ENCODE data around the gene DNAJC17.

DNAJC17 gene

GRCh38 chr15:40829115-40829514 is 21.8 kb upstream of the DNAJC17 start:
- no peaks in the 10 kb centered on the region for H3K79me2 ChIP-seq (ENCODE audit: insufficient read depth, low read length)
- no peaks in the 10 kb centered on the region for H4K20me1 ChIP-seq (ENCODE audit: low read depth, low read length)
- TF ChIP-seq EZH2phosphoT487 (conservative IDR thresholded peaks at IDR 0.05; ENCODE audit: low read length) (no peak), CTCF (IDR thresholded peaks at IDR 0.05; ENCODE audit: insufficient read depth, low read length, poor library complexity, severe bottlenecking) (no peak)
- H3K36me3 ChIP-seq (ENCODE audit: low read length): no peaks in the 10 kb centered on the region
- H3K9me3 ChIP-seq (ENCODE audit: insufficient read depth, low read length): no peaks in the 10 kb centered on the region
- H3K4me3 ChIP-seq (ENCODE audit: insufficient read depth, low read length, poor library complexity, severe bottlenecking): no peak overlapping the region
- no peak overlapping the region for H3K27ac ChIP-seq (ENCODE audit: low read depth, low read length)
- H3K9me2 ChIP-seq (replicated peaks; ENCODE audit: insufficient read depth, low read length): no peaks in the 10 kb centered on the region
- H3K4me2 ChIP-seq (ENCODE audit: low read depth, low read length, poor library complexity, severe bottlenecking): no peak overlapping the region
- H2AFZ ChIP-seq (ENCODE audit: low read depth, low read length, severe bottlenecking): no peak overlapping the region
- no peak overlapping the region for H3K9ac ChIP-seq (ENCODE audit: low read length)
- H3F3A ChIP-seq (ENCODE audit: insufficient read depth): no peaks in the 10 kb centered on the region
- H3K27me3 ChIP-seq (ENCODE audit: low read length): no peaks in the 10 kb centered on the region

GRCh38 chr15:40828447-40829036 is 21.3 kb upstream of the DNAJC17 start, which contains the start of gene PPP1R14D:
Gene PPP1R14D, minus strand, starts transcription at chr15:40828708. Its CDS starts 67 bp downstream, at chr15:40828641.
- H3K9ac ChIP-seq (ENCODE audit: low read length): no peak within 1 kb of the TSS
- no peak within 1 kb of the TSS for H3K4me2 ChIP-seq (ENCODE audit: low read depth, low read length, poor library complexity, severe bottlenecking)
- no peaks in the 10 kb centered on the region for H3K9me3 ChIP-seq (ENCODE audit: insufficient read depth, low read length)
- TF ChIP-seq EZH2phosphoT487 (conservative IDR thresholded peaks at IDR 0.05; ENCODE audit: low read length) (no peak), CTCF (IDR thresholded peaks at IDR 0.05; ENCODE audit: insufficient read depth, low read length, poor library complexity, severe bottlenecking) (no peak)
- no peaks in the 10 kb centered on the region for H3K79me2 ChIP-seq (ENCODE audit: insufficient read depth, low read length)
- H3K9me2 ChIP-seq (replicated peaks; ENCODE audit: insufficient read depth, low read length): no peaks in the 10 kb centered on the region
- H3K27ac ChIP-seq (ENCODE audit: low read depth, low read length): no peak within 1 kb of the TSS
- H3K27me3 ChIP-seq (ENCODE audit: low read length): no peaks in the 10 kb centered on the region
- no peak within 1 kb of the TSS for H2AFZ ChIP-seq (ENCODE audit: low read depth, low read length, severe bottlenecking)
- H3K4me3 ChIP-seq (ENCODE audit: insufficient read depth, low read length, poor library complexity, severe bottlenecking): no peak within 1 kb of the TSS
- H4K20me1 ChIP-seq (ENCODE audit: low read depth, low read length): no peaks in the 10 kb centered on the region
- no peaks in the 10 kb centered on the region for H3K36me3 ChIP-seq (ENCODE audit: low read length)
- H3F3A ChIP-seq (ENCODE audit: insufficient read depth): no peaks in the 10 kb centered on the region

DNA sequence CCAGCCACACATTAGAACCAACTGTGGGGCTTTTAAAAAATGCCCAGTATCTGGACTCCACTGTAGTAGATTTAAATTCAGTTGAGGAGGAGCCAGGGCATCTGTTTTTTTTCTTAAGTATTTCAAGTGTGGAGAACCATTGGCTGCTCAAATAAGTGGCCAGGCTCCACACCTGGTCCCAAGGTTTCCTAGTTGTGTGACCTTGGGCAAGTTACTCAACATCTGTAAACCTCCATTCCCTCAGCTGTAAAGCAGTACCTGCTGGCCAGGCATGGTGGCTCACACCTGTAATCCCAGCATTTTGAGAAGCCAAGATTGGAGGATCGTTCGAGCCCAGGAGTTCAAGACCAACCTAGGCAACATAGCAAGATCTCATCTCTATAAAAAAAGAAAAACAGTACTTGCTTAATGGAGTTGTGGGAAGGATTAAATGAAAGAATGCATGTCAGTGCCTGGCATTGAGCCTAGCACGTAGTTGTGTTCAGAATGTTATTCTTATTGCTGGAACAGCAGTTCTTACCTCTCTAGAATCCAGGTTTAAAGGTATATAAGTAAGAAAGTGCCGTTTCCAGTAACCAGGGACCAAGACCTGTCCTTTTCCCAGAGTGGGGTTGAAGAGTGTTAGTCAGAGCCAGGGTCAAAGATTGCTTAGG is 19.3 kb upstream of the DNAJC17 start:
- H3K9ac ChIP-seq (ENCODE audit: low read length): no peak overlapping the region
- no peak overlapping the region for H3K4me3 ChIP-seq (ENCODE audit: insufficient read depth, low read length, poor library complexity, severe bottlenecking)
- H3K4me2 ChIP-seq (ENCODE audit: low read depth, low read length, poor library complexity, severe bottlenecking): no peak overlapping the region

More for the DNA sequence above, 19.3 kb upstream of the DNAJC17 start:
- Histone ChIP-seq H3F3A (ENCODE audit: insufficient read depth) (no peaks in the 10 kb centered on the region), H4K20me1 (ENCODE audit: low read depth, low read length) (no peaks in the 10 kb centered on the region), H3K36me3 (ENCODE audit: low read length) (no peaks in the 10 kb centered on the region), H3K79me2 (ENCODE audit: insufficient read depth, low read length) (no peaks in the 10 kb centered on the region), H3K27ac (ENCODE audit: low read depth, low read length) (no peak overlapping the region), H3K9me3 (ENCODE audit: insufficient read depth, low read length) (no peaks in the 10 kb centered on the region), H3K9me2 (replicated peaks; ENCODE audit: insufficient read depth, low read length) (no peaks in the 10 kb centered on the region), H2AFZ (ENCODE audit: low read depth, low read length, severe bottlenecking) (no peak overlapping the region), H3K27me3 (ENCODE audit: low read length) (no peaks in the 10 kb centered on the region)
- no peak for TF ChIP-seq CTCF (IDR thresholded peaks at IDR 0.05; ENCODE audit: insufficient read depth, low read length, poor library complexity, severe bottlenecking)
- TF ChIP-seq EZH2phosphoT487 (conservative IDR thresholded peaks at IDR 0.05; ENCODE audit: low read length): no peak
